ENCODE measurements around the gene FRY.

FRY gene

GRCh38 chr13:32136061-32136460 is 104.5 kb downstream of the FRY start:
- no peak for DNase-seq

GRCh38 chr13:32136716-32137115 is 105.1 kb downstream of the FRY start:
- no peak for DNase-seq

- no peak for DNase-seq
Observed at GRCh38 chr13:32139251-32139650, 107.7 kb downstream of the FRY start.

DNA sequence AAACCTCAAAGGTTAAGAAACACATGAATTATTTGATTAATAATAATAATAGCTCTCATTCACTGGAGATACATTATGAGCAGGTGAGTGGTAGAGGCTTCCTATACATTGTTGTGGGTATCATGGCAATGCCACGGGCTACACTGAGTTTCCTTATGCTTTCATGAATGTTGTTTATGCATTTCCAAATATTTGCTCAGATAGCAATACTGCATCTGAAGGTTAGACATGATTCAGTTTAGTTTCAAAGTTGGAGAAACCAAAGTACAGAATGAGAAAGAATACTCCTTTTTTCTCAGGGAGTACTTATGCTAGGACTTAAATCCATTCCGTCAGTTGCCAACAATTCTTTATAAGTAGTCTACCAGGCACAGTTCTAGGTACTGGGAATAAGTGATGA is 108.5 kb downstream of the FRY start:
- DNase-seq, result no peak

DNA sequence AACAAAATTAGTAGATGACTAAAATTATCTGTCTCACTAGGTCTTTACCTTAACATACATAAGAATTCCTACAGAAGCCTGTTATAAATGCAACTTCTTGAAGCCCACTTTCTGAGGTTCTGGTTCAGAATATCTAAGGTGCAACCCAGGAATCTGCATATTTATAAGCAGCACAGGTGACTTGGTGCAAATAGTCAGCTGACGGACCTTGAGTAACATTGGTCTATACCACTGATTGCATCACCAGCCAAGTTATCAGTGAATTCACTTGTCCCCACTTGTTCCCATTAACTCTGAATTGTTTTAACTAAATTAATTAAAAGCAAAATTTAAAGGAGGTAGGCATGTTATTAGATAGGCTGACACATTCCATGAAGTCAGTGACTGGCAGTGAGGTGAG is 109.9 kb downstream of the FRY start:
- DNase-seq, result no peak

- no peak for DNase-seq
Observed at GRCh38 chr13:32142115-32142514, 110.5 kb downstream of the FRY start.

DNA sequence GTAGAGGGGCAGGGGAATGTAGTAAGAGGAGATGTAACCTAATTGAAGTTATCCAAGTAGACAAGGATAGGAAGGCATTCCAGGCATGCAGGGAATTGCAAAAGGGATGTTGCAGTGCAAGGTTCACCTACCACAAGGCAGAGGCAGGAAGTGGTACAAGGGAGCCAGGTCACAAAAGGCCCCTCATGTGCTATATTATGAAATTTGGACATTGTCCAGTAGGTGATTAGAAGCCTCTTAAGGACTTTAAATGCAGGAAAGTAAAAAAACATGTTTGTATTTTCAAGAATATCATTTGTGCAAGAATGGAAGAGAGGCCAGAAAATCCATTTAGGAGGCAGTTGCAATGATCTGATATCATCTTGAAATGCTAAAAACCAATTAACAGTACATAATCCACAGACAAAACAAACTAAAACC is 111.4 kb downstream of the FRY start:
- DNase-seq, result no peak

GRCh38 chr13:32147193-32147592 is 115.6 kb downstream of the FRY start:
- no peak for DNase-seq

GRCh38 chr13:32147976-32148375 is 116.4 kb downstream of the FRY start:
- no peak for DNase-seq

- DNase-seq, result no peak
Observed at GRCh38 chr13:32150239-32150638, 118.7 kb downstream of the FRY start.

DNA sequence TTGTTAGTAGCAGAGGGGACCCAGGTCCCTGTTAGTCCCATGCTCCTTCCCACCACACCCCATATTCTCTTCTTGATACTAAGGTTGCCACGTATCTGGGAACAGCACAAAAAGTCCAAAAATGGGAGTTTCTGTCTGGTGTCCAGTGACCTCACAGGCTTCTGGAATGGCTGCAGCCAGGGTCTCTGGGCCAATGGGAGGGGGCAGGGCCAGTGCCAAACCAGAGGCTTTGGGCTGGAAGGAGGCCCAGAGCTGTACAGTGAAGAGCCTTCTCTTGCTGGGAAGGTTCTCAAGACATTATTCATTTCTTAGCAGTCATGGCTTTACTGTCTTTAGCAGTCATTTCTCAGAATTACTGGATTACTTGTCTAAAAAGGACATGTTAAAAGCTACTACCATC is 119.2 kb downstream of the FRY start:
- no peak for DNase-seq

GRCh38 chr13:32151240-32151639 is 119.7 kb downstream of the FRY start:
- no peak for DNase-seq

DNA sequence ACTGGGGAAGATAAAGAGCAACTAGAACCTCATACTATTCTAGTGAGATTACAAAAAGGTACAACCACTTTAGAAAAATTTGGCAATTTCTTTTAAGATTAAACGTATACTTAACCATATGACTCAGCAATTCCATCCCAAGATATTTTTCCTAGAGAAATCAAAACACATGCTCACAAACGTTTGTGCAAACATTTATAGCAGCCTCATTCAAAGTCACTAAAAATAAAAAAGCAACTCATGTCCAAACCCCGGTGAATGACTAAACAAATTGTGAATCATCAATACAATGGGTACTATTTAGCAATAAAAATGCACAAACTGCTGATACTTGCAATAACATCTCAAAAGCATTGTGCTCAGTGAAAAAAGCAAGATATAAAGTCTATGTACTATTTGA is 121.5 kb downstream of the FRY start:
- DNase-seq, result no peak

- no peak for DNase-seq
Observed at GRCh38 chr13:32159137-32159869, 127.7 kb downstream of the FRY start.

DNA sequence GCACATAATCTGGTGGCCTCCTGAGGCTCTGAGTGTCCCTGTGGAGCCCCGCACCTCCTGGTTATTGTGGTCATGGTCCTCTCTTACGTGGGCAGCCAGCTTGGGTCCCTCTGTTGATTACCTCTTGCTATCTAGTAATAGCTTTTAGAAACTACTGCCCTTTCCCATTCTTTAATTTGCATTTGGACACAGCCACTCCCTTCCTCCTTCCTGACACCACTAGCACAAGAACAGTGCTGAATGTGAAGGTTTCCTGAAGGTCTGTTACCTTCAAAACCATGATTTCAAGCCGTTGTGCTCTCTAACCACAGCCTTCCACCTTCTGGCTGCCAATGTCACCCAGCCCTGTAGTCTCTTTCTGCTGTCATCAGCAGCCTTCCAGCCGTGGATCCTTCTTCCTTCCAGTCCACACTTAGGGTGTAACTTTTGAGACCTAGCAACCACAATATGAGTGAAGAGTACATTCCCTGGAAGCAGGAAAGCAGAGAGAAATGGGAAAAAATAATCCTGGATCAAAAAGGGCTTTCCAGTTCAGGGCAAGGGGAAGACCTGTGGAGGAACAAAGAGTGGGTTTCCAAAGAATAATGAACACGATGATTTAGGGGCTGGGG is 130.9 kb downstream of the FRY start:
- DNase-seq, result no peak

DNA sequence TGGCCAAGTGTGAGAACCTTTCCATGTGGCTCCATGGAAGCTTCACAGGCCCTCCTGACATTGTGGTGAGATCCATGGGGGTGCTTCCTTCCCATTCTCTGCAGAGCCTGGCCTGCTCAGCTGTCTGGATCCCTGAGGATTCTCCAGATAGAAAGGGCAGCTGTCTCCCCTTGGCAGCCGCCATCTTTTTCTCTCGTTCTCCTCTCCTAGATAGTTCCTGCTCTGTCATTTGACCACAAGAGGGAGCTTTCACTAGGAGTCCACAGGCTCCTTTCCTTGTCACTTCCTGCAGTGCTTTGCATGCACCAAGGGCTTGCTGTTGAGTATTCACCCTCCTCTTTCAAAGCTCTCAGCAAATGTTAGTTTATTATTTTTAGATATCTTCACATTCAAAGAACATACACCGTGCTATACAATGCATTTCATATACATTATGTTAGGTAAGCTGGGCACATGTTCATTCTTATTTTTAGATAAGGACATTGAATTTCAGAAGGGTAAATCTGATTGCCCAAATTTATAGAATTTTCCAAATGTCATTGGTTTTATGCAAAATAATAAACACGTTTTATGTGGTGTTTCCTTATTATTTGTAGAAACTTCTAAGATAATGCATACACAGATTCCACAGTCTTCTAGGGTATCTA is 133.2 kb downstream of the FRY start:
- DNase-seq, result no peak

- no peak for DNase-seq
Observed at GRCh38 chr13:32165796-32166195, 134.2 kb downstream of the FRY start.

DNA sequence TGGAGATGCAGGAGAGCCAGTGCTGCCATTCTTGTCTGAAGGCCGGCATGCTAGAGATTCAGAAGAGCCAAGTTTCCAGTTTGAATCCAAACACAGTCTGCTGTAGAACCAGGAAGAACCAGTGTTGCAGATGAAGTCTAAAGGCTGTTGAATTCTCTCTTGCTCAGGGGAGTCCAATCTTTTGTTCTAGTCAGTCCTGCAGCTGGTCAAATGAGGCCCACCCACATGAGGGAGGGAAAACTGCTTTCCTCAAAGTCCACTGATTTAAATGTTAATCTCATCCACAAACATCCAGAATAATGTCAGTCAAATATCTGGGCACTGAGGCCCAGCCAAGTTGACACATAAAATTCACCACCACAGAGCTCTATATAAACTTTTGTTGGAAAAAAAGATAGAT is 136.6 kb downstream of the FRY start:
- DNase-seq, result no peak

DNA sequence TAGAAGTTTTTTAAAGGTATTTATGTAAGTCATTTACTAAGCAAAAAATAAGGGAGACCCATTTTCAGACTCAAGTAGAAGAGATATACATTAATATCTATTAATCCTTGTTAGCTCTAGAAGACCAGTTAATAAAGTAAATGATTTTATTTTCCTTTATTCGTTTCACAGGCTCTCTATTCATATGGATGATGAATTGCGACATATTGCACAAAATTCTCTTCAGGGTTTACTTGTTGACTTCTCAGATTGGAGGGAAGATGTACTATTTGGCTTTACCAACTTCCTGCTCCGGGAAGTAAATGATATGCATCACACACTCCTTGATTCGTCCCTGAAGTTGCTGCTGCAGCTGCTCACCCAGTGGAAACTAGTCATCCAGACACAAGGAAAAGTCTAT is 139.3 kb downstream of the FRY start:
- DNase-seq, result no peak

GRCh38 chr13:32173881-32174280 is 142.3 kb downstream of the FRY start:
- DNase-seq, result no peak

DNA sequence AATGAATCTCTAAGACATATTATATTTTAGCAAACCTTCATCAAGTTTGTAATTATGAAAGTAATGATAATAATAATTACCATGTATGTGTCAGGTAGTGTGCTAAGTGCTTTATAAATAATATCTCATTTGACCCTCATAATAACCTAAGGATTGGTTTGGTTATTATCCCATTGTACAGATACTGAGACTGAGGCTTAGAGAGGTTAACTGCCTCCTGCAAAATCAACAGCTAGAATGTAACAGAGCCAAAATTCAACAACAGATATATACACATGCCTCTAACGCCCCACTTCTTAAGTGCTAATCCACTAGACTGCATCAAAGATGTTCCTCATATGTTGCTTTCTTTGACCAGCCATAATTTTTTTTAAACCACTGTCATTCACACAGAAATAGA is 142.8 kb downstream of the FRY start:
- no peak for DNase-seq

DNA sequence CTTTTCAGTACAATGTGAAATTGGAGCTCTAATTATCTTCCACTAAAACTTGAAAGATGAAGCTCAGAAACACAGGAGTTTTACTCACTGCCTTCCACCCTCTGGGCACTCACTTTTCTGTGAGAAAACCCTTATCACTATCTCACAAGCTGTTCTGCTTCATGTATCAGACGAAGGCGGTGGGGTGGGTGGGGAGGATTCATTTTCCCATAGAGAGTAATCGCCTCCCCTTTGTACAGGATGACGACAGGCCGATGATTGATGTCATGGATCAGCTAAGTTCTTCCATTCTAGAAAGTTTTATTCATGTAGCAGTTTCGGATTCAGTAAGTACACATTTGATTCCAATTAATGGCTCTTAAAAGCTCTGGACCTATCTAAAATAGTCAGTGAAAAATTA is 143.7 kb downstream of the FRY start:
- DNase-seq, result no peak

DNA sequence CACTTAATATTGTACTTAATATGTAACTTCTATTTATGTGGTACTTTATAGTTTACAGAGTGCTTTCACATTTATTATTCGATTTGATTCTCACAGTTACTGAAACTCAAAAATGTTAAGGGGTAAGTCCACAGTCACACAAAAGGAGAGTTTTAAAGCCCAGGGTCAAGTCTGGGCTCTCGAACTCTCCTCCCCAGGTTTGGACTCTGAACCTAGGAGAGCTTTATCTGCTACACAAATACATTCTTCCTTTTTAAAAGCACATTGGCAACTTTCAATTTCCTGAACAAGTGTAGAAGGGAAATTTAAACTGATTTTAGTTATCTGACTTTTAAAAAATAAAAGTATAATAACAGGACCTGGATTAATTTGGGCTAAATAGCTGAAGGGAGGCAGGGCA is 144.4 kb downstream of the FRY start:
- DNase-seq, result no peak

DNA sequence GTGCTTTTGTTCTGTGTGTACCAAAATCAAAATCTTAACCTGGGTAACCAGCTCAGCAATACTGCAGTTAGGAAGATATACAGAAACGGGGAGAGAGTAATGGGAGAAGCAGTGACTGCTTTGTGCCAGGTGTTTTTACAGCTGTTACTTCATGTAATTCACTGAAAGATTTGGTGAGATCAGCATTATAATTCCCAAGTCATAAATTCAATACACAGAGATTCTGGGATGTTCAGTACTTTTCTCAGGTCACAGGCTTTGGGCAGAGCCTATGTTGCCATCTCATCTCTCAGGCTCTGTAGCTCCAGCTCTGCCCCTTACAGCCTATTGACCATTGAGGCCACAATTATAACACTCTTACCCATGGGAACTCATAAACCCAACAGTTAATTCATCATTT is 145.1 kb downstream of the FRY start:
- DNase-seq, result no peak

DNA sequence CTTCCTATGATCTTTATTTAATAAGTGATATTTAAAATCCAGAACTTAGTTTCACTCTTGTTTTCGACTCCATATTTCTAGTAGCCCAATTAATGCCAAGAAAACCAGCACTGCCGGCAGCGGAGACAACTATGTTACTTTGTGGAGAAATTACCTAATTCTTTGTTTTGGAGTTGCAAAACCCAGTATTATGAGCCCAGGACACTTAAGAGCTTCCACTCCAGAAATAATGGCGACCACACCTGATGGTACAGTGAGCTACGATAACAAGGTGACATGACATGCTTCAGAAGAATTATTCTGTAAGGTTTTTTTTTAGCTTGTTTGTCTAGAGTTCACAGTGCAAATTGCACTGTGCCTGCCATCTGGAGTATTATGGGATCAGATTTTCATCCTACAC is 147.2 kb downstream of the FRY start:
- DNase-seq, result no peak
